NCI-H1436 (cell line): ENCODE measurements around the gene ZNF25.
"Not testable (repeated sequence)": the region's sequence is repeated elsewhere in the genome, so short reads cannot be mapped to it uniquely, and the experiment has no call there.

Source experiments
- DNase-seq: peaks from one replicate; lab custom pipeline; 2025; lab: John Stamatoyannopoulos, UW

Gene ZNF25

GRCh38 chr10:37947526-37947925 lies 28.9 kb downstream of the ZNF25 start:
- no peak for DNase-seq

GRCh38 chr10:37937864-37938263 lies 38.6 kb downstream of the ZNF25 start:
- no peak for DNase-seq

- no peak for DNase-seq
Observed at GRCh38 chr10:37934791-37935190, 41.7 kb downstream of the ZNF25 start.

GRCh38 chr10:37930423-37930822 lies 46.0 kb downstream of the ZNF25 start:
- no peak for DNase-seq

DNA sequence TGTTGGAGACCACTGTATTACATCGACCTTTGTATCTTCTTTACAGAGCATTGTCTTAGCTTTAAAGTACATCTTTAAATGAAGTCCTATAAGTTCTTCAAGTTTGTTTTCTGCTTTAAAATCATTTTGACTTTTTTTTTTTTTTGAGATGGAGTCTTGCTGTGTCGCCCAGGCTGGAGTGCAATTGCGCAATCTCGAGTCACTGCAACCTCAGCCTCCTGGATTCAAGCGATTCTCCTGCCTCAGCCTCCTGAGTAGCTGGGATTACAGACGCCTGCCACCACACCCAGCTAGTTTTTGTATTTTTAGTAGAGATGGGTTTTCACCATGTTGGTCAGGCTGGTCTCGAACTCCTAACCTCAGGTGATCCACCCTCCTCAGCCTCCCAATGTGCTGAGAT lies 68.3 kb downstream of the ZNF25 start:
- DNase-seq, result not testable (repeated sequence)

DNA sequence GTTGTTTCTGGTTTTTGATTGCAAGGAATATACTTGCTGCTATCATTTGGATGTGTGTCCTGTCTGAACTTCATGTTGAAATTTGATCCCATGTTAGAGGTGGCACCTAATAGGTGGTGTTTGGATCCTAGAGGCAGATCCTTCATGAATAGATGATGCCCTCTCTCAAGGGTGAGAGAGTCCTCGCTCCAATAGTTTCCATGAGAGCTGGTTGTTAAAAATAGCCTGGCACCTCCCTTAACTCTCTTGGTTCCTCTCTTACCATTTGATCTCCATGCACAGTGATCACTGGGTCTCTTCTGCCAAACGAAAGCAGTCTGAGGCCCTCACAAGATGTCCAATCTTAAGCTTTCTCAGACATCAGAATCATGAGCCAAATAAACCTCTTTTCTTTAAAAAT lies 70.1 kb downstream of the ZNF25 start:
- no peak for DNase-seq
